ENCODE data around the gene PNPLA5. TPM values are rescaled to one million over a fixed set of nuclear protein-coding genes. Genes with fewer than 3 reads are reported as not detected.
"Not testable (repeated sequence)": the region's sequence is repeated elsewhere in the genome, so short reads cannot be mapped to it uniquely, and the experiment has no call there.

Gene PNPLA5
- total and polyA plus RNA-seq, 8 donors: not detected

DNA sequence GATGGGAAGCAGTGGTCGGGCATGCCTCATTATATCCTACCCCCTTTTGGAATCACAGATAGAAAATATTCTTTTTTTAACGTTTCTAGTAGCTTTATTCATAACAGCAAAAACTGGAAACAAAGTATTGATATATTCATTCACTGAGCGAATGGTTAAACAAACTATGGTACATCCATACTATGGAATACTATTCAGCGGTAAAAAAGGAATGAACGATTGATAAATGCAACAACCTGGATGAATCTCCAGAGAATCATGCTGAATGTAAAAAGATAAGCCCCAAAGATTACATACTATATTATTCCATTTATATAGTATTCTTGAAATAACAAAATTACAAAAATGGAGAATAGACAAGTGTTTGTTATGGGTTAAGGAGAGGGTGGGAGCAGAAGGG lies 22.0 kb downstream of the PNPLA5 start:
- no peak overlapping the region for H3K27ac ChIP-seq
- DNase-seq: no peak
- no peaks in the 10 kb centered on the region for H3K4me1 ChIP-seq
- H3K4me3 ChIP-seq: no peak overlapping the region
- H3K36me3 ChIP-seq: no peaks in the 10 kb centered on the region
- FAIRE-seq: no peak
- ATAC-seq: no peak
- H3K27me3 ChIP-seq: peaks cover 0 to 4% (median 0%) of the 10 kb centered on the region in 4 donors
- H3K9me3 ChIP-seq: no peaks in the 10 kb centered on the region
- WGBS, 2 donors: 68 to 80% methylated on average over 5 of the region's 5 CpGs
- intact Hi-C loops (cut with DNase I): no loop called here
- TF ChIP-seq, protein P1, sequence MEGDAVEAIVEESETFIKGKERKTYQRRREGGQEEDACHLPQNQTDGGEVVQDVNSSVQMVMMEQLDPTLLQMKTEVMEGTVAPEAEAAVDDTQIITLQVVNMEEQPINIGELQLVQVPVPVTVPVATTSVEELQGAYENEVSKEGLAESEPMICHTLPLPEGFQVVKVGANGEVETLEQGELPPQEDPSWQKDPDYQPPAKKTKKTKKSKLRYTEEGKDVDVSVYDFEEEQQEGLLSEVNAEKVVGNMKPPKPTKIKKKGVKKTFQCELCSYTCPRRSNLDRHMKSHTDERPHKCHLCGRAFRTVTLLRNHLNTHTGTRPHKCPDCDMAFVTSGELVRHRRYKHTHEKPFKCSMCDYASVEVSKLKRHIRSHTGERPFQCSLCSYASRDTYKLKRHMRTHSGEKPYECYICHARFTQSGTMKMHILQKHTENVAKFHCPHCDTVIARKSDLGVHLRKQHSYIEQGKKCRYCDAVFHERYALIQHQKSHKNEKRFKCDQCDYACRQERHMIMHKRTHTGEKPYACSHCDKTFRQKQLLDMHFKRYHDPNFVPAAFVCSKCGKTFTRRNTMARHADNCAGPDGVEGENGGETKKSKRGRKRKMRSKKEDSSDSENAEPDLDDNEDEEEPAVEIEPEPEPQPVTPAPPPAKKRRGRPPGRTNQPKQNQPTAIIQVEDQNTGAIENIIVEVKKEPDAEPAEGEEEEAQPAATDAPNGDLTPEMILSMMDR (IDR thresholded peaks at IDR 0.05): no peak

DNA sequence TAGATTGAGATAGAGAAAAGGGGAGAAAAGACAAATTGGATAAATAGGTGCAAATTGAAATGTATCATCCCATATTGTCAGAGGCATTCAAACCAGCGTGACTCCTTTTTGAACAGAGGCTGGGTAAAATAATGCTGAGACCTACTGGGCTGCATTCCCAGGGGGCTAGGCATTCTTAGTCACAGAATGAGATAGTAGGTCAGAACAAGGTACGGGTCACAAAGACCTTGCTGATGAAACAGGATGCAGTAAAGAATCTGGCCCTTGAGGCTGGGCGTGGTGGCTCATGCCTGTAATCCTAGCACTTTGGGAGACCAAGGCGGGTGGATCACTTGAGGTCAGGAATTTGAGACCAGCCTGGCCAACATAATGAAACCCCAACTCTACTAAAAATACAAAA lies 22.8 kb downstream of the PNPLA5 start:
- DNase-seq; H3K36me3 ChIP-seq; H3K27ac ChIP-seq; ATAC-seq; H3K4me3 ChIP-seq; FAIRE-seq; H3K27me3 ChIP-seq; H3K9me3 ChIP-seq; H3K4me1 ChIP-seq; intact Hi-C loops (cut with DNase I): not testable (repeated sequence)
- WGBS, 2 donors: 64 to 73% methylated on average over 4 of the region's 4 CpGs

GRCh38 chr22:43867839-43868635 lies 23.8 kb downstream of the PNPLA5 start:
- TF ChIP-seq, protein P1 (IDR thresholded peaks at IDR 0.05): no peak
- Histone ChIP-seq H3K4me1 (no peaks in the 10 kb centered on the region), H3K27ac (no peak overlapping the region), H3K27me3 (peaks cover 0 to 13% (median 0%) of the 10 kb centered on the region in 4 donors), H3K9me3 (no peaks in the 10 kb centered on the region), H3K4me3 (no peak overlapping the region), H3K36me3 (no peaks in the 10 kb centered on the region)
- intact Hi-C loops (cut with DNase I): no loop called here
- FAIRE-seq: no peak
- peak in 3 of 4 donors; percentile 71 to 93 (median 79) for ATAC-seq
- peak in 3 of 6 donors; percentile 38 to 78 (median 46) for DNase-seq
- WGBS, 2 donors: 8 to 14% methylated on average over 11 of the region's 11 CpGs

DNA sequence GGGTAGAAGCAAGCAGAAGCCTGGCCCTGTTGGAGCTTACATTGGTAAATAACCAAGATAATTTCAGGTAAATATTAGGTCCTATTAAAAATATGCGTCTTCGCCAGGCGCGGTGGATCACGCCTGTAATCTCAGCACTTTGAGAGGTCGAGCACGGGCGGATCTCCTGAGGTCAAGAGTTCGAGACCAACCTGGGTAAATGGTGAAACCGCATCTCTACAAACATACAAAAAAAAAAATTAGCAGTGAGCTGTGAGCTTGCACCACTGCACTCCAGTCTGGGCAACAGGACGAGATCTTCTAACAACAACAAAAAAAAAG lies 29.0 kb downstream of the PNPLA5 start:
- no peak for ATAC-seq
- Histone ChIP-seq H3K27ac (no peak overlapping the region), H3K36me3 (no peaks in the 10 kb centered on the region), H3K9me3 (no peaks in the 10 kb centered on the region), H3K4me3 (peak overlapping the region in 1 of 4 donors; percentile 24), H3K4me1 (no peaks in the 10 kb centered on the region), H3K27me3 (peaks cover 0 to 12% (median 0%) of the 10 kb centered on the region in 4 donors)
- TF ChIP-seq, protein P1 (IDR thresholded peaks at IDR 0.05): no peak
- intact Hi-C loops (cut with DNase I): no loop called here
- FAIRE-seq: no peak
- 48 to 52% methylated on average over 11 of the region's 11 CpGs for WGBS, 2 donors
- DNase-seq: no peak

- TF ChIP-seq, protein P1 (IDR thresholded peaks at IDR 0.05): no peak
- intact Hi-C loops (cut with DNase I): no loop called here
- DNase-seq (peak in 4 of 6 donors; percentile 8 to 63 (median 44)), ATAC-seq (peak in 3 of 4 donors; percentile 33 to 72 (median 54)), FAIRE-seq (no peak)
- H3K4me1 ChIP-seq: no peaks in the 10 kb centered on the region
- H3K9me3 ChIP-seq: no peaks in the 10 kb centered on the region
- WGBS, 2 donors: 2% methylated on average over 67 to 121 of the region's 121 CpGs
- H3K36me3 ChIP-seq: no peaks in the 10 kb centered on the region
- peak within 1 kb of the TSS in 2 of 4 donors; percentile 16 to 32 for H3K4me3 ChIP-seq
- H3K27ac ChIP-seq: no peak within 1 kb of the TSS
- H3K27me3 ChIP-seq: peaks cover 0 to 12% (median 0%) of the 10 kb centered on the region in 4 donors
Measured at GRCh38 chr22:43862074-43862881, 29.5 kb downstream of the PNPLA5 start, which contains the start of gene SULT4A1. Gene SULT4A1 (minus strand): TSS chr22:43862513. CDS start chr22:43862382, 131 bp downstream.

Data from pancreas (tissue), 10 donors.